ENCODE results near the gene HLCS.

GRCh38 chr21:36741506-36741905 lies 225.0 kb downstream of the HLCS start:
- TF ChIP-seq ZZZ3 (IDR thresholded peaks at IDR 0.05; ENCODE audit: control insufficient read depth, insufficient read length, low read depth) (no peak), GABPA (IDR thresholded peaks at IDR 0.05; ENCODE audit: low read depth) (no peak), TAF1 (IDR thresholded peaks at IDR 0.05; ENCODE audit: borderline replicate concordance, low read depth, low read length) (no peak), TCF7 (IDR thresholded peaks at IDR 0.05; ENCODE audit: borderline replicate concordance) (no peak), CTCF (IDR thresholded peaks at IDR 0.05 in 2 of 3, conservative IDR thresholded peaks at IDR 0.05 in 1 of 3; ENCODE audit: control insufficient read depth in 2 of 3, extremely low read depth in 1 of 3, insufficient read depth in 1 of 3, low read depth in 3 of 3, low read length in 3 of 3) (no peak), NFIC (IDR thresholded peaks at IDR 0.05; ENCODE audit: low read depth, low read length) (no peak), CEBPB (IDR thresholded peaks at IDR 0.05; ENCODE audit: borderline replicate concordance in 1 of 2, low read depth in 2 of 2, low read length in 2 of 2) (no peak), PKNOX1 (IDR thresholded peaks at IDR 0.05) (no peak), POLR2A (IDR thresholded peaks at IDR 0.05; ENCODE audit: low read depth, low read length) (no peak), ESRRA (IDR thresholded peaks at IDR 0.05; ENCODE audit: low read length) (no peak), SP1 (IDR thresholded peaks at IDR 0.05; ENCODE audit: low read depth, low read length) (no peak), BACH1 (IDR thresholded peaks at IDR 0.05; ENCODE audit: borderline replicate concordance) (no peak), CREB1 (IDR thresholded peaks at IDR 0.05; ENCODE audit: low read depth) (no peak)

All from GM12878 (cell line).